ENCODE results near the gene STX12. TPM values are rescaled to one million over a fixed set of nuclear protein-coding genes. Genes with fewer than 3 reads are reported as not detected.
"Not testable (repeated sequence)": the region's sequence is repeated elsewhere in the genome, so short reads cannot be mapped to it uniquely, and the experiment has no call there.

Gene STX12
- total RNA-seq, 1 experiment from 2014 or later = 9.9 TPM

DNA sequence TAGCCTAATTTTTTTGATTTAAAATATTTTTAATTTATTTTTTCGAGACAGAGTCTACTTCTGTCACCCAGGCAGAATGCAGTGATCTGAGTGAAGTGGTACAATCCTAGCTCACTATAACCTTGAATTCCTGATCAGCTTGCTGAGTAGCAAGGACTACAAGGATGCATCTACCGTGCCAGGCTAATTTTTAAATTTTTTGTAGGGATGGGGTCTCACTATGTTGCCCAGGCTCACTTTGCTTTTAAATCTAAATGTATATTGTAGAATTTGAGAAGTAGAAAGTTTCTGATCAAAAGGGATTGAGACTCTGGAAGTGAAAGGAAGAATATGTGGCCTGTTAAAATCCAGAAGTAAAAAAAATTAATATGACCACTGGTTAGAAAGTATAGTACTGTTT is 1.6 kb downstream of the STX12 start:
- H3K27ac ChIP-seq (ENCODE audit: insufficient read length, low read depth, low read length) = no peak overlapping the region
- H3K18ac ChIP-seq (ENCODE audit: insufficient read length, low read depth, low read length) = no peak overlapping the region
- no peaks in the 10 kb centered on the region; a peak in 1 of 7 replicates for H3K36me3 Mint-ChIP-seq (ENCODE audit: insufficient read depth in 1 of 3, low read depth in 3 of 3)
- no peaks in the 10 kb centered on the region for H3K4me1 ChIP-seq (ENCODE audit: insufficient read depth, low read length)
- H3K27me3 Mint-ChIP-seq (ENCODE audit: low read depth) = no peaks in the 10 kb centered on the region
- no peak overlapping the region for H2AFZ ChIP-seq (ENCODE audit: low read length)
- no peak overlapping the region for H3T11ph ChIP-seq (ENCODE audit: low read length)
- H3K56ac ChIP-seq (ENCODE audit: insufficient read length, low read depth, low read length) = no peak overlapping the region
- no peak overlapping the region for H2BK15ac ChIP-seq (ENCODE audit: low read depth, low read length)
- peaks cover 7% of the 10 kb centered on the region for H3K23me2 ChIP-seq (ENCODE audit: insufficient read length, low read depth, low read length, poor library complexity, severe bottlenecking)
- H3K14ac ChIP-seq (ENCODE audit: insufficient read depth, low read length) = no peak overlapping the region
- H3K27me3 ChIP-seq (ENCODE audit: insufficient read depth, low read length) = no peaks in the 10 kb centered on the region; the same call in 1 of the 2 replicates
- no peak overlapping the region for H2BK120ac ChIP-seq (ENCODE audit: low read depth, low read length, poor library complexity, severe bottlenecking)
- no peak overlapping the region for H3K9ac ChIP-seq (ENCODE audit: extremely low read depth, insufficient read length, low read length)
- WGBS (ENCODE audit: extremely low coverage, insufficient read length, low lambda C conversion rate) = no CpG with 5 or more reads among the region's 2 CpGs
- no peak overlapping the region for H2BK20ac ChIP-seq (ENCODE audit: low read depth, low read length, poor library complexity, severe bottlenecking)
- no peaks in the 10 kb centered on the region for H3K9me3 ChIP-seq (ENCODE audit: control insufficient read depth, low read depth, low read length)
- H2BK5ac ChIP-seq (ENCODE audit: insufficient read length, low read length) = no peak overlapping the region
- no peaks in the 10 kb centered on the region for H3K79me1 ChIP-seq (ENCODE audit: insufficient read depth, low read depth, low read length, poor library complexity, severe bottlenecking)
- no peak overlapping the region for H2AK5ac ChIP-seq (ENCODE audit: insufficient read length, low read length)
- H4K91ac ChIP-seq (ENCODE audit: insufficient read length, low read depth, low read length) = no peak overlapping the region
- no peak overlapping the region for H3K4ac ChIP-seq (ENCODE audit: low read depth, low read length)
- no peak for DNase-seq
- no peaks in the 10 kb centered on the region for H4K20me1 ChIP-seq (ENCODE audit: control insufficient read depth, insufficient read depth, insufficient read length)
- H4K8ac ChIP-seq (replicated peaks; ENCODE audit: insufficient read length, low read depth, low read length) = no peak overlapping the region
- peaks cover 9 to 13% of the 10 kb centered on the region in 2 experiments for H3K4me1 Mint-ChIP-seq
- no peak overlapping the region for H3K23ac ChIP-seq (ENCODE audit: insufficient read length, low read depth, low read length)
- TF ChIP-seq, protein P1, sequence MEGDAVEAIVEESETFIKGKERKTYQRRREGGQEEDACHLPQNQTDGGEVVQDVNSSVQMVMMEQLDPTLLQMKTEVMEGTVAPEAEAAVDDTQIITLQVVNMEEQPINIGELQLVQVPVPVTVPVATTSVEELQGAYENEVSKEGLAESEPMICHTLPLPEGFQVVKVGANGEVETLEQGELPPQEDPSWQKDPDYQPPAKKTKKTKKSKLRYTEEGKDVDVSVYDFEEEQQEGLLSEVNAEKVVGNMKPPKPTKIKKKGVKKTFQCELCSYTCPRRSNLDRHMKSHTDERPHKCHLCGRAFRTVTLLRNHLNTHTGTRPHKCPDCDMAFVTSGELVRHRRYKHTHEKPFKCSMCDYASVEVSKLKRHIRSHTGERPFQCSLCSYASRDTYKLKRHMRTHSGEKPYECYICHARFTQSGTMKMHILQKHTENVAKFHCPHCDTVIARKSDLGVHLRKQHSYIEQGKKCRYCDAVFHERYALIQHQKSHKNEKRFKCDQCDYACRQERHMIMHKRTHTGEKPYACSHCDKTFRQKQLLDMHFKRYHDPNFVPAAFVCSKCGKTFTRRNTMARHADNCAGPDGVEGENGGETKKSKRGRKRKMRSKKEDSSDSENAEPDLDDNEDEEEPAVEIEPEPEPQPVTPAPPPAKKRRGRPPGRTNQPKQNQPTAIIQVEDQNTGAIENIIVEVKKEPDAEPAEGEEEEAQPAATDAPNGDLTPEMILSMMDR (conservative IDR thresholded peaks at IDR 0.05) = no peak
- no peaks in the 10 kb centered on the region for H3K9me3 Mint-ChIP-seq
- no peaks in the 10 kb centered on the region for H3K79me2 ChIP-seq (ENCODE audit: insufficient read depth, low read length)
- H2BK12ac ChIP-seq (ENCODE audit: insufficient read length, low read depth, low read length) = no peak overlapping the region
- no peak overlapping the region for H3K27ac Mint-ChIP-seq
- no peak overlapping the region for H4K5ac ChIP-seq (ENCODE audit: insufficient read length, low read depth, low read length)
- no peak overlapping the region for H3K4me2 ChIP-seq (ENCODE audit: insufficient read depth, insufficient read length, low read length)
- H3K4me3 Mint-ChIP-seq = no peak overlapping the region

GRCh38 chr1:27775336-27775735 is 2.3 kb downstream of the STX12 start:
- not testable (repeated sequence) for H3K9ac ChIP-seq (ENCODE audit: extremely low read depth, insufficient read length, low read length); H3K18ac ChIP-seq (ENCODE audit: insufficient read length, low read depth, low read length)

More at GRCh38 chr1:27775336-27775735, 2.3 kb downstream of the STX12 start:
- H2AK5ac ChIP-seq (ENCODE audit: insufficient read length, low read length); H3K27ac ChIP-seq (ENCODE audit: insufficient read length, low read depth, low read length); H2BK20ac ChIP-seq (ENCODE audit: low read depth, low read length, poor library complexity, severe bottlenecking); H3K36me3 Mint-ChIP-seq (ENCODE audit: insufficient read depth in 1 of 3, low read depth in 3 of 3); H3K79me2 ChIP-seq (ENCODE audit: insufficient read depth, low read length); H3K27me3 Mint-ChIP-seq (ENCODE audit: low read depth); H3K9me3 ChIP-seq (ENCODE audit: control insufficient read depth, low read depth, low read length); H4K8ac ChIP-seq (replicated peaks; ENCODE audit: insufficient read length, low read depth, low read length); H3K27me3 ChIP-seq (ENCODE audit: insufficient read depth, low read length); DNase-seq; H4K5ac ChIP-seq (ENCODE audit: insufficient read length, low read depth, low read length); H3K4me3 Mint-ChIP-seq; H3K4me2 ChIP-seq (ENCODE audit: insufficient read depth, insufficient read length, low read length); H3K14ac ChIP-seq (ENCODE audit: insufficient read depth, low read length); H3K23me2 ChIP-seq (ENCODE audit: insufficient read length, low read depth, low read length, poor library complexity, severe bottlenecking); H3K56ac ChIP-seq (ENCODE audit: insufficient read length, low read depth, low read length); H2BK120ac ChIP-seq (ENCODE audit: low read depth, low read length, poor library complexity, severe bottlenecking); H2AFZ ChIP-seq (ENCODE audit: low read length); H3T11ph ChIP-seq (ENCODE audit: low read length); H3K4me1 ChIP-seq (ENCODE audit: insufficient read depth, low read length); H2BK5ac ChIP-seq (ENCODE audit: insufficient read length, low read length); H3K27ac Mint-ChIP-seq; H3K9me3 Mint-ChIP-seq; H4K20me1 ChIP-seq (ENCODE audit: control insufficient read depth, insufficient read depth, insufficient read length); H2BK12ac ChIP-seq (ENCODE audit: insufficient read length, low read depth, low read length); H4K91ac ChIP-seq (ENCODE audit: insufficient read length, low read depth, low read length); H3K79me1 ChIP-seq (ENCODE audit: insufficient read depth, low read depth, low read length, poor library complexity, severe bottlenecking); H3K23ac ChIP-seq (ENCODE audit: insufficient read length, low read depth, low read length); H2BK15ac ChIP-seq (ENCODE audit: low read depth, low read length); H3K4ac ChIP-seq (ENCODE audit: low read depth, low read length): not testable (repeated sequence)
- H3K4me1 Mint-ChIP-seq = peaks cover 9 to 13% of the 10 kb centered on the region in 2 experiments
- WGBS (ENCODE audit: extremely low coverage, insufficient read length, low lambda C conversion rate) = no CpG with 5 or more reads among the region's 3 CpGs
